Gastrocnemius medialis (tissue), 4 donors: ENCODE results near the gene ABCA13.

ENCODE experiments used
- CTCF ChIP-seq, 5 experiments: fragments of 450-650 bp in 3 of 5; fragments of 200-600 bp in 2 of 5; sonication (generic) in 2 of 5; IDR thresholded peaks in 4 of 5; conservative IDR thresholded peaks in 1 of 5; 1 replicate in 4 of 5; 2 replicates in 1 of 5; pipeline ENCODE4 v1.5.1; 2016 to 2019; ENCODE audit warnings: antibody characterized with exemption in 5 of 5, mild to moderate bottlenecking in 3 of 5, moderate library complexity in 3 of 5
- POLR2A ChIP-seq, 2 donors: fragments of 450-650 bp; IDR thresholded peaks; one replicate each; pipeline ENCODE4 v1.6.1; 2017; ENCODE audit warnings: antibody characterized with exemption in 2 of 2, mild to moderate bottlenecking in 2 of 2, moderate library complexity in 2 of 2

- TF ChIP-seq CTCF (IDR thresholded peaks at IDR 0.05 in 4 of 5, conservative IDR thresholded peaks at IDR 0.05 in 1 of 5) (no peak), POLR2A (IDR thresholded peaks at IDR 0.05) (no peak)
These were observed 496.1 kb downstream of the ABCA13 start for GRCh38 chr7:48667407-48667806.
